ENCODE data around the gene STOX2.
"Not testable (repeated sequence)": the region's sequence is repeated elsewhere in the genome, so short reads cannot be mapped to it uniquely, and the experiment has no call there.

Gene STOX2

GRCh38 chr4:183945741-183946140 lies 40.6 kb downstream of the STOX2 start:
- no peak overlapping the region for H2AK5ac ChIP-seq (ENCODE audit: low read length)
- WGBS (ENCODE audit: extremely low coverage, insufficient coverage, low lambda C conversion rate): no CpG with 5 or more reads among the region's 8 CpGs
- no peak overlapping the region for H3K9ac ChIP-seq (ENCODE audit: low read length)
- no peak for DNase-seq
- H3K27ac ChIP-seq (ENCODE audit: low read depth, low read length): no peak overlapping the region
- no peak overlapping the region for H3K4ac ChIP-seq (ENCODE audit: low read depth, low read length)
- peaks cover 5% of the 10 kb centered on the region for H3K79me2 ChIP-seq (ENCODE audit: control insufficient read depth, insufficient read depth, low read length)
- H3K79me1 ChIP-seq (ENCODE audit: low read length): no peaks in the 10 kb centered on the region
- H4K8ac ChIP-seq (ENCODE audit: low read depth, low read length): no peak overlapping the region
- H3K27me3 ChIP-seq (ENCODE audit: insufficient read depth, low read length, poor library complexity): no peaks in the 10 kb centered on the region
- H3K4me1 ChIP-seq (ENCODE audit: control insufficient read depth, low read depth, low read length): no peaks in the 10 kb centered on the region
- no peak overlapping the region for H3K4me2 ChIP-seq (ENCODE audit: low read length)
- H3K23ac ChIP-seq (ENCODE audit: low read length): no peak overlapping the region
- H2BK15ac ChIP-seq (replicated peaks; ENCODE audit: low read depth): no peak overlapping the region
- H3K18ac ChIP-seq (ENCODE audit: low read length): no peak overlapping the region
- H2BK120ac ChIP-seq (ENCODE audit: low read depth, low read length): no peak overlapping the region
- no peak overlapping the region for H2BK5ac ChIP-seq (ENCODE audit: low read length)
- H3K56ac ChIP-seq (ENCODE audit: low read length): no peak overlapping the region
- no peak overlapping the region for H4K5ac ChIP-seq (ENCODE audit: low read length)
- H3K4me3 ChIP-seq (ENCODE audit: low read length): no peak overlapping the region
- H3K36me3 ChIP-seq (ENCODE audit: control insufficient read depth, insufficient read depth, low read length): no peaks in the 10 kb centered on the region

DNA sequence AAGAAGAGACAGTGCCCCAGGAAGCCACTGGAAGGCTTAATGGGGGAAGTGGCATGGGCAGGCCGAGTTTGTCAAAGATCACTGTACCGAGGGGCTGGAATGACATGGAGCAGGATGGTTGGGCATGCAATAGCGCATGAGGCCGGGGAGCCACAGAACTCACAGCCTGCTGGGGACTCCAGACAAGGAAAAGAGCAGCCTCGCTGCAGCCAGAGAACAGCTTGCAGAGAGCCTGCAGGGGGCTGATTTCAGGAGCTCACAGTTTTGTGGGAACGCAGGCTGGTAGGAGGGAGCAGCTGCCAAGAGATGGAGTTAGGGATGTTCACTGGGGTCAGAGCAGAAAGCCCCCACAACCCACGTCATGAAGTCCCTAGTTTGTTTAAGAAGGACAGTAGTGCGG lies 45.4 kb downstream of the STOX2 start:
- no peak overlapping the region for H4K5ac ChIP-seq (ENCODE audit: low read length)
- H3K9ac ChIP-seq (ENCODE audit: low read length): no peak overlapping the region
- no peak overlapping the region for H2BK120ac ChIP-seq (ENCODE audit: low read depth, low read length)
- H3K27me3 ChIP-seq (ENCODE audit: insufficient read depth, low read length, poor library complexity): no peaks in the 10 kb centered on the region
- no CpG with 5 or more reads among the region's 8 CpGs for WGBS (ENCODE audit: extremely low coverage, insufficient coverage, low lambda C conversion rate)
- no peak overlapping the region for H3K18ac ChIP-seq (ENCODE audit: low read length)
- H3K23ac ChIP-seq (ENCODE audit: low read length): no peak overlapping the region
- peak; percentile 28 for DNase-seq
- H2BK15ac ChIP-seq (replicated peaks; ENCODE audit: low read depth): no peak overlapping the region
- no peak overlapping the region for H2BK5ac ChIP-seq (ENCODE audit: low read length)
- no peak overlapping the region for H4K8ac ChIP-seq (ENCODE audit: low read depth, low read length)
- H3K56ac ChIP-seq (ENCODE audit: low read length): peak overlapping the region; percentile 5
- H3K4me3 ChIP-seq (ENCODE audit: low read length): no peak overlapping the region
- no peak overlapping the region for H3K27ac ChIP-seq (ENCODE audit: low read depth, low read length)
- H3K36me3 ChIP-seq (ENCODE audit: control insufficient read depth, insufficient read depth, low read length): no peaks in the 10 kb centered on the region
- peaks cover 5% of the 10 kb centered on the region for H3K79me2 ChIP-seq (ENCODE audit: control insufficient read depth, insufficient read depth, low read length)
- H3K4me2 ChIP-seq (ENCODE audit: low read length): no peak overlapping the region
- H3K79me1 ChIP-seq (ENCODE audit: low read length): peaks cover 2% of the 10 kb centered on the region
- H2AK5ac ChIP-seq (ENCODE audit: low read length): no peak overlapping the region
- no peaks in the 10 kb centered on the region for H3K4me1 ChIP-seq (ENCODE audit: control insufficient read depth, low read depth, low read length)
- H3K4ac ChIP-seq (ENCODE audit: low read depth, low read length): no peak overlapping the region

GRCh38 chr4:183952652-183953051 lies 47.5 kb downstream of the STOX2 start:
- H2BK15ac ChIP-seq (replicated peaks; ENCODE audit: low read depth); DNase-seq; H3K9ac ChIP-seq (ENCODE audit: low read length); H3K4me1 ChIP-seq (ENCODE audit: control insufficient read depth, low read depth, low read length); H3K56ac ChIP-seq (ENCODE audit: low read length); H4K8ac ChIP-seq (ENCODE audit: low read depth, low read length); H4K5ac ChIP-seq (ENCODE audit: low read length); H2BK120ac ChIP-seq (ENCODE audit: low read depth, low read length); H3K36me3 ChIP-seq (ENCODE audit: control insufficient read depth, insufficient read depth, low read length); H3K4me3 ChIP-seq (ENCODE audit: low read length); H3K27me3 ChIP-seq (ENCODE audit: insufficient read depth, low read length, poor library complexity); H2BK5ac ChIP-seq (ENCODE audit: low read length); H3K79me2 ChIP-seq (ENCODE audit: control insufficient read depth, insufficient read depth, low read length); H3K27ac ChIP-seq (ENCODE audit: low read depth, low read length); H3K4ac ChIP-seq (ENCODE audit: low read depth, low read length); H3K79me1 ChIP-seq (ENCODE audit: low read length); H2AK5ac ChIP-seq (ENCODE audit: low read length); H3K23ac ChIP-seq (ENCODE audit: low read length); H3K18ac ChIP-seq (ENCODE audit: low read length); H3K4me2 ChIP-seq (ENCODE audit: low read length): not testable (repeated sequence)
- no CpG with 5 or more reads among the region's 1 CpG for WGBS (ENCODE audit: extremely low coverage, insufficient coverage, low lambda C conversion rate)

DNA sequence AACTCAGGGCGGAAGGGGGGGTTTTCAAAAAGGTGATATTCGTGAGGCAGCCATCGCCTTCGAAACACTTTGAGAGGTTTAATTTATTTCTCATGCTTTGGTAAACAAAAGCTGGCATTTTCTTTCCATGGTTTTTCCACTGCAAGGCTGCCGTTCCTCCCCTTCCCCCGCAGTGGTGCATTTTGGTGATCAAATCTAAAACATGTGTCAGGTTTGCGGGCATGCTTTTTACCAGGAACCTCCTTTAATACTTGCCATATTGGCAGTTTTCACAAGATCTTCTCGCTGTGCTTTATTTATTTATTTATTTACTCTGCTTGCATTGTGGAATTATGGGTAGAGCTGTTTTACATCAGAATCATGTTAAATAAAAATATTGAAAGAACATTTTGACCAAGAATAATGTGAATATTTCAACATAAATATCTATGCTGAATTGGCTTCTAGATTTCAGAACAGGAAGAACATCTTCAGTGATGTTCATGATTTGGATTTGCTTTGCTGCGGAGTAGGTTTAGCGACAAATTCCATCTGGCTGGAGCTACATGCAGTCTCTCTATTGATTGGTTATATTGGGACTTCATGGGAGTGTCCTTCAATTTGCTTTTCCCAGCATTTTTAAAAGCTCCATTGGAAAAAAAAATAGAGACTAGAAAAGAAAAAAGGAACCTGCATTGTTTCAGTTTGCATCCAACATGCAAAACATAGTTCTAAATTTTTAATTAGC lies 54.4 kb downstream of the STOX2 start:
- Histone ChIP-seq H4K5ac (ENCODE audit: low read length) (no peak overlapping the region), H3K4me2 (ENCODE audit: low read length) (no peak overlapping the region), H3K23ac (ENCODE audit: low read length) (no peak overlapping the region), H3K27me3 (ENCODE audit: insufficient read depth, low read length, poor library complexity) (no peaks in the 10 kb centered on the region), H2BK5ac (ENCODE audit: low read length) (no peak overlapping the region), H3K4me1 (ENCODE audit: control insufficient read depth, low read depth, low read length) (no peaks in the 10 kb centered on the region), H2AK5ac (ENCODE audit: low read length) (no peak overlapping the region), H3K56ac (ENCODE audit: low read length) (peak overlapping the region; percentile 11), H4K8ac (ENCODE audit: low read depth, low read length) (no peak overlapping the region), H3K4ac (ENCODE audit: low read depth, low read length) (no peak overlapping the region), H3K18ac (ENCODE audit: low read length) (no peak overlapping the region), H3K27ac (ENCODE audit: low read depth, low read length) (no peak overlapping the region), H3K9ac (ENCODE audit: low read length) (no peak overlapping the region), H3K36me3 (ENCODE audit: control insufficient read depth, insufficient read depth, low read length) (no peaks in the 10 kb centered on the region), H2BK15ac (replicated peaks; ENCODE audit: low read depth) (no peak overlapping the region), H3K79me2 (ENCODE audit: control insufficient read depth, insufficient read depth, low read length) (peaks cover 23% of the 10 kb centered on the region), H2BK120ac (ENCODE audit: low read depth, low read length) (no peak overlapping the region), H3K79me1 (ENCODE audit: low read length) (peaks cover 4% of the 10 kb centered on the region), H3K4me3 (ENCODE audit: low read length) (no peak overlapping the region)
- DNase-seq: peak; percentile 14
- WGBS (ENCODE audit: extremely low coverage, insufficient coverage, low lambda C conversion rate): no CpG with 5 or more reads among the region's 10 CpGs

DNA sequence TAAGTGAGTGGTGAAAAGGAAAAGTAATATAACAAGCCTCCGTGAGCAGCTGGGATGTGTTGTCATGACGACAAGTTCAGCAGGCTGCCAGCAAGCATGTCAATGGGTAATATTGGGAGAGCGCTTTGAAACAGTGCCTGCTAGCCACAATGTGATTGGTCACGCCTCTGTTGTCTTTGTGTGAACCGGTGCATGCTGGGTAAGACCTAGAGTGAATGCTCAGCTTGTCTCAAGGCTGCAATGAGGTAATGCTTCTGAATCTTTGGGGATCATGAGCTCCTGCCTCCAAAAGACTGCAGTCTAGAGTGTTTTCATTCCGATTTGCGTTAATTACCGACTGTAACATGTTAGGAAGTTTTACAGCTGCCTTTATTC lies 54.9 kb downstream of the STOX2 start:
- H3K4ac ChIP-seq (ENCODE audit: low read depth, low read length): no peak overlapping the region
- H3K56ac ChIP-seq (ENCODE audit: low read length): no peak overlapping the region
- H3K27me3 ChIP-seq (ENCODE audit: insufficient read depth, low read length, poor library complexity): no peaks in the 10 kb centered on the region
- H3K4me3 ChIP-seq (ENCODE audit: low read length): no peak overlapping the region
- peaks cover 4% of the 10 kb centered on the region for H3K79me1 ChIP-seq (ENCODE audit: low read length)
- H2BK120ac ChIP-seq (ENCODE audit: low read depth, low read length): no peak overlapping the region
- no peak overlapping the region for H2BK15ac ChIP-seq (replicated peaks; ENCODE audit: low read depth)
- peak; percentile 96 for DNase-seq
- no peak overlapping the region for H2BK5ac ChIP-seq (ENCODE audit: low read length)
- H3K9ac ChIP-seq (ENCODE audit: low read length): no peak overlapping the region
- peaks cover 24% of the 10 kb centered on the region for H3K79me2 ChIP-seq (ENCODE audit: control insufficient read depth, insufficient read depth, low read length)
- no peak overlapping the region for H3K4me2 ChIP-seq (ENCODE audit: low read length)
- no peak overlapping the region for H2AK5ac ChIP-seq (ENCODE audit: low read length)
- no peak overlapping the region for H3K23ac ChIP-seq (ENCODE audit: low read length)
- H3K4me1 ChIP-seq (ENCODE audit: control insufficient read depth, low read depth, low read length): no peaks in the 10 kb centered on the region
- no peak overlapping the region for H3K18ac ChIP-seq (ENCODE audit: low read length)
- no peak overlapping the region for H4K8ac ChIP-seq (ENCODE audit: low read depth, low read length)
- no peaks in the 10 kb centered on the region for H3K36me3 ChIP-seq (ENCODE audit: control insufficient read depth, insufficient read depth, low read length)
- no peak overlapping the region for H4K5ac ChIP-seq (ENCODE audit: low read length)
- WGBS (ENCODE audit: extremely low coverage, insufficient coverage, low lambda C conversion rate): no CpG with 5 or more reads among the region's 8 CpGs
- H3K27ac ChIP-seq (ENCODE audit: low read depth, low read length): no peak overlapping the region

- Histone ChIP-seq H2BK15ac (replicated peaks; ENCODE audit: low read depth) (no peak overlapping the region), H3K27ac (ENCODE audit: low read depth, low read length) (no peak overlapping the region), H3K4me3 (ENCODE audit: low read length) (no peak overlapping the region), H3K79me1 (ENCODE audit: low read length) (peaks cover 4% of the 10 kb centered on the region), H4K8ac (ENCODE audit: low read depth, low read length) (no peak overlapping the region), H3K4ac (ENCODE audit: low read depth, low read length) (peak overlapping the region; percentile 20), H2BK120ac (ENCODE audit: low read depth, low read length) (no peak overlapping the region), H3K23ac (ENCODE audit: low read length) (no peak overlapping the region), H3K9ac (ENCODE audit: low read length) (no peak overlapping the region), H2BK5ac (ENCODE audit: low read length) (no peak overlapping the region), H3K18ac (ENCODE audit: low read length) (no peak overlapping the region), H3K4me1 (ENCODE audit: control insufficient read depth, low read depth, low read length) (no peaks in the 10 kb centered on the region), H2AK5ac (ENCODE audit: low read length) (no peak overlapping the region), H3K4me2 (ENCODE audit: low read length) (no peak overlapping the region), H3K36me3 (ENCODE audit: control insufficient read depth, insufficient read depth, low read length) (no peaks in the 10 kb centered on the region), H3K79me2 (ENCODE audit: control insufficient read depth, insufficient read depth, low read length) (peaks cover 28% of the 10 kb centered on the region), H3K56ac (ENCODE audit: low read length) (no peak overlapping the region), H3K27me3 (ENCODE audit: insufficient read depth, low read length, poor library complexity) (no peaks in the 10 kb centered on the region), H4K5ac (ENCODE audit: low read length) (no peak overlapping the region)
- DNase-seq: peak; percentile 67
- no CpG with 5 or more reads among the region's 12 CpGs for WGBS (ENCODE audit: extremely low coverage, insufficient coverage, low lambda C conversion rate)
Measured at GRCh38 chr4:183960962-183961541, 55.9 kb downstream of the STOX2 start.
